Measurements from ENCODE around the gene SH3PXD2B.

The SH3PXD2B gene

DNA sequence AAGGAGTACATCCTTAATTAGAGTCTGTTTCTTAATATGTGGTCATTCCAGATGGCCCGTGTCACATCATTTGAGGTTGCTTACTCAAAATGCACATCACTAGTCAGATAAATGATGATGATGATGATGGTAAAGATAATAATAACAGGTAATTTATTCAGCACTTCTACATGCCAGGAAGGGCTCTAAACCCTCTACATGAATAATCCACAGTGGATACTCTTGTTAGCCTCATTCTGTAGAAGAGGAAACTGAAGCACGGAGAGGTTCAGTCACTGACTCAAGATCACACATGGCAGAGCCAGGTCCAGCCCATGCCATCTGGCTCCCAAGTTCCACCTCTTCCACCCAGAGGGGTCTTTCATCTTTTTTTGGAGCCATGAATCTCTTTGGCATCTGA lies 11.7 kb downstream of the SH3PXD2B start:
- no peaks in the 10 kb centered on the region for H3K36me3 ChIP-seq (ENCODE audit: control insufficient read depth, low read length)
- H3K4me2 ChIP-seq (ENCODE audit: low read length), result no peak overlapping the region
- H3K9me3 ChIP-seq (ENCODE audit: control insufficient read depth, insufficient read depth, low read length), result no peaks in the 10 kb centered on the region
- H3K4me1 ChIP-seq (ENCODE audit: control insufficient read depth, low read length), result no peaks in the 10 kb centered on the region
- peaks cover 7% of the 10 kb centered on the region; the same call in 1 of the 2 replicates for H3K27me3 ChIP-seq (ENCODE audit: control insufficient read depth, low read length)
- H3K4me3 ChIP-seq (ENCODE audit: low read length), result no peak overlapping the region
- TF ChIP-seq, protein P1, sequence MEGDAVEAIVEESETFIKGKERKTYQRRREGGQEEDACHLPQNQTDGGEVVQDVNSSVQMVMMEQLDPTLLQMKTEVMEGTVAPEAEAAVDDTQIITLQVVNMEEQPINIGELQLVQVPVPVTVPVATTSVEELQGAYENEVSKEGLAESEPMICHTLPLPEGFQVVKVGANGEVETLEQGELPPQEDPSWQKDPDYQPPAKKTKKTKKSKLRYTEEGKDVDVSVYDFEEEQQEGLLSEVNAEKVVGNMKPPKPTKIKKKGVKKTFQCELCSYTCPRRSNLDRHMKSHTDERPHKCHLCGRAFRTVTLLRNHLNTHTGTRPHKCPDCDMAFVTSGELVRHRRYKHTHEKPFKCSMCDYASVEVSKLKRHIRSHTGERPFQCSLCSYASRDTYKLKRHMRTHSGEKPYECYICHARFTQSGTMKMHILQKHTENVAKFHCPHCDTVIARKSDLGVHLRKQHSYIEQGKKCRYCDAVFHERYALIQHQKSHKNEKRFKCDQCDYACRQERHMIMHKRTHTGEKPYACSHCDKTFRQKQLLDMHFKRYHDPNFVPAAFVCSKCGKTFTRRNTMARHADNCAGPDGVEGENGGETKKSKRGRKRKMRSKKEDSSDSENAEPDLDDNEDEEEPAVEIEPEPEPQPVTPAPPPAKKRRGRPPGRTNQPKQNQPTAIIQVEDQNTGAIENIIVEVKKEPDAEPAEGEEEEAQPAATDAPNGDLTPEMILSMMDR (IDR thresholded peaks at IDR 0.05; ENCODE audit: low read depth, low read length, poor library complexity, severe bottlenecking), result no peak
- TF ChIP-seq EZH2phosphoT487 (IDR thresholded peaks at IDR 0.05; ENCODE audit: borderline replicate concordance, low read length), result no peak
- H4K20me1 ChIP-seq (ENCODE audit: control insufficient read depth, insufficient read depth, low read depth, low read length), result no peaks in the 10 kb centered on the region
- H3K9me2 ChIP-seq (replicated peaks; ENCODE audit: control insufficient read depth, low read length), result no peaks in the 10 kb centered on the region
- H3K27ac ChIP-seq (ENCODE audit: low read depth, low read length), result no peak overlapping the region
- H3F3A ChIP-seq (ENCODE audit: control insufficient read depth, insufficient read depth), result no peaks in the 10 kb centered on the region
- H3K79me2 ChIP-seq (ENCODE audit: control insufficient read depth, low read length), result no peaks in the 10 kb centered on the region

DNA sequence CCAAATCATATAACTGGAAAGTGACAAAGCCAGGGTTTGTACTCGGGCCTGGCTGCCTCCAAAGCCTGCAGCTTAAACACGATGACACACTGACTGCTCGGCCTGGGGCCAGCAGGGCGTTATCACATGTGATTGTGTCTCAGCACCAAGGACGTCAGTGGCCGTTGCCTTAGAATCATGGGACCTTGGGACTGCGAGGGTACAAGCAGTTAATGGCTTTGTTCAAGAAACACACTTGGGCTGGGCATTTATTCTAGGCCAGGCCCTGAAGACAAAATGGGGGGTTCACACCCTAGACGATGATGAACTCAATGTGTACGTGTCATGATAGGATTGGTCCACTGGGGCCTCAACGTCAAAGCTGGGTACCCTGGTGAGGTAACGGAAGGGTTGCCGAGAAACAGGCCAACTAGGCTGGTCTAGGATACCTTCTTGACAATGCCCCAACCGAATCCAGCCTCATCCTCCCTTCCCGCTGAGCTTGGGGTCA lies 13.0 kb downstream of the SH3PXD2B start:
- Histone ChIP-seq H3K9me3 (ENCODE audit: control insufficient read depth, insufficient read depth, low read length) (no peaks in the 10 kb centered on the region), H3K79me2 (ENCODE audit: control insufficient read depth, low read length) (no peaks in the 10 kb centered on the region), H3K4me1 (ENCODE audit: control insufficient read depth, low read length) (no peaks in the 10 kb centered on the region), H3K27me3 (ENCODE audit: control insufficient read depth, low read length) (peaks cover 11% of the 10 kb centered on the region), H4K20me1 (ENCODE audit: control insufficient read depth, insufficient read depth, low read depth, low read length) (no peaks in the 10 kb centered on the region), H3K4me3 (ENCODE audit: low read length) (no peak overlapping the region), H3K27ac (ENCODE audit: low read depth, low read length) (no peak overlapping the region), H3K9me2 (replicated peaks; ENCODE audit: control insufficient read depth, low read length) (no peaks in the 10 kb centered on the region), H3K4me2 (ENCODE audit: low read length) (no peak overlapping the region), H3K36me3 (ENCODE audit: control insufficient read depth, low read length) (no peaks in the 10 kb centered on the region), H3F3A (ENCODE audit: control insufficient read depth, insufficient read depth) (no peaks in the 10 kb centered on the region)
- TF ChIP-seq, protein P1 (IDR thresholded peaks at IDR 0.05; ENCODE audit: low read depth, low read length, poor library complexity, severe bottlenecking), result no peak
- no peak for TF ChIP-seq EZH2phosphoT487 (IDR thresholded peaks at IDR 0.05; ENCODE audit: borderline replicate concordance, low read length)

DNA sequence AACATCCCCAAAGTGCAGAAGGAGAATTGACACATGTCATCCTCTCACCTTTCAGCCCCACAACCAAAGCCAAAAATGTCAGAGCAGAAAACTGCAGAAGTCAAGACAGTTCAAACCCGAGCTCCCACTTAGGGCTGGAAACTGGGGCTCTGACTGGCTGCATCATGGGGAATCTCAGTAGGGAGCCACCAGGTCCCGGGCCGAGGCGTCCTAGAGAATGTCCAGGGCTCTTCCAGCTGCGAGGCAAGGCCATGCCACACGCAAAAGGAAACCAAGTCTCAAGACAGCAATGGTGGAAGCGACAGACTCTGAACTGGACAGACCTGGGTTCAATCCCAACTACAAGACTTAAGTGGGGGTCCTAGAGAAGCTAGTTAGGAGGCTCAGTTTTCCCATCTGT lies 13.8 kb downstream of the SH3PXD2B start:
- H4K20me1 ChIP-seq (ENCODE audit: control insufficient read depth, insufficient read depth, low read depth, low read length), result no peaks in the 10 kb centered on the region
- H3K79me2 ChIP-seq (ENCODE audit: control insufficient read depth, low read length), result no peaks in the 10 kb centered on the region

More for the DNA sequence above, 13.8 kb downstream of the SH3PXD2B start:
- H3K9me2 ChIP-seq (replicated peaks; ENCODE audit: control insufficient read depth, low read length), result no peaks in the 10 kb centered on the region
- TF ChIP-seq EZH2phosphoT487 (IDR thresholded peaks at IDR 0.05; ENCODE audit: borderline replicate concordance, low read length), result no peak
- TF ChIP-seq, protein P1 (IDR thresholded peaks at IDR 0.05; ENCODE audit: low read depth, low read length, poor library complexity, severe bottlenecking), result no peak
- H3K9me3 ChIP-seq (ENCODE audit: control insufficient read depth, insufficient read depth, low read length), result no peaks in the 10 kb centered on the region
- H3K4me1 ChIP-seq (ENCODE audit: control insufficient read depth, low read length), result no peaks in the 10 kb centered on the region
- peaks cover 8% of the 10 kb centered on the region for H3K27me3 ChIP-seq (ENCODE audit: control insufficient read depth, low read length)
- H3K4me3 ChIP-seq (ENCODE audit: low read length), result no peak overlapping the region
- H3F3A ChIP-seq (ENCODE audit: control insufficient read depth, insufficient read depth), result no peaks in the 10 kb centered on the region
- H3K4me2 ChIP-seq (ENCODE audit: low read length), result no peak overlapping the region
- no peak overlapping the region for H3K27ac ChIP-seq (ENCODE audit: low read depth, low read length)
- H3K36me3 ChIP-seq (ENCODE audit: control insufficient read depth, low read length), result no peaks in the 10 kb centered on the region
